ENCODE results near the gene GABPB2. TPM values are rescaled to one million over a fixed set of nuclear protein-coding genes. Genes with fewer than 3 reads are reported as not detected.

Gene GABPB2
- total RNA-seq, 1 donor from 2014 or later, result 10.8 TPM

DNA sequence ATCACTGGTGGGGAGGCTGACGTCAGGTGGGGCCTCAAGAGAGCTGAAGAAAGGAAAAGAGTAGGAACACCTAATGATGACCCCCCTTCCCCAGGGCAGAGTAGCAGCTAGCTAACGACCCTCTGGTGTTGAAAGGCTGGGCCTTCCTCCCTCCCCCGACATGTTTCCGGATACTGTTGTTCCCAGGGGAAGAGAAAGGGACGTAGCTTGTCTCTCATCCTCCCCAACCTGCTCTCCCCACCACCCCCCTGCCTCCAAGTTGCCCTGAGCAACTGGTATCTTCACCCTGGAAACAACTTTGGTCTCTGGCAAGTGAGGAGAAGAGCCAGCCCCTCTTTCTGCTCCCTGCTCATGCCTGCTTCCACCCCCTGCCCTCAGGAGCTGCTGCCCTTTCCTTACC, 73.4 kb downstream of the GABPB2 start:
- DNase-seq (ENCODE audit: low read depth) (no peak), FAIRE-seq (no peak)
- H3K4me3 ChIP-seq (ENCODE audit: low read depth, low read length), result no peak overlapping the region
- TF ChIP-seq, protein P1, sequence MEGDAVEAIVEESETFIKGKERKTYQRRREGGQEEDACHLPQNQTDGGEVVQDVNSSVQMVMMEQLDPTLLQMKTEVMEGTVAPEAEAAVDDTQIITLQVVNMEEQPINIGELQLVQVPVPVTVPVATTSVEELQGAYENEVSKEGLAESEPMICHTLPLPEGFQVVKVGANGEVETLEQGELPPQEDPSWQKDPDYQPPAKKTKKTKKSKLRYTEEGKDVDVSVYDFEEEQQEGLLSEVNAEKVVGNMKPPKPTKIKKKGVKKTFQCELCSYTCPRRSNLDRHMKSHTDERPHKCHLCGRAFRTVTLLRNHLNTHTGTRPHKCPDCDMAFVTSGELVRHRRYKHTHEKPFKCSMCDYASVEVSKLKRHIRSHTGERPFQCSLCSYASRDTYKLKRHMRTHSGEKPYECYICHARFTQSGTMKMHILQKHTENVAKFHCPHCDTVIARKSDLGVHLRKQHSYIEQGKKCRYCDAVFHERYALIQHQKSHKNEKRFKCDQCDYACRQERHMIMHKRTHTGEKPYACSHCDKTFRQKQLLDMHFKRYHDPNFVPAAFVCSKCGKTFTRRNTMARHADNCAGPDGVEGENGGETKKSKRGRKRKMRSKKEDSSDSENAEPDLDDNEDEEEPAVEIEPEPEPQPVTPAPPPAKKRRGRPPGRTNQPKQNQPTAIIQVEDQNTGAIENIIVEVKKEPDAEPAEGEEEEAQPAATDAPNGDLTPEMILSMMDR (IDR thresholded peaks at IDR 0.05; ENCODE audit: insufficient read depth, low read length, severe bottlenecking), result no peak
- no peaks in the 10 kb centered on the region for H3K36me3 ChIP-seq (ENCODE audit: control insufficient read depth, insufficient read depth, low read length)
- H3K27me3 ChIP-seq (ENCODE audit: control insufficient read depth, insufficient read depth, low read length), result peaks cover 2% of the 10 kb centered on the region

DNA sequence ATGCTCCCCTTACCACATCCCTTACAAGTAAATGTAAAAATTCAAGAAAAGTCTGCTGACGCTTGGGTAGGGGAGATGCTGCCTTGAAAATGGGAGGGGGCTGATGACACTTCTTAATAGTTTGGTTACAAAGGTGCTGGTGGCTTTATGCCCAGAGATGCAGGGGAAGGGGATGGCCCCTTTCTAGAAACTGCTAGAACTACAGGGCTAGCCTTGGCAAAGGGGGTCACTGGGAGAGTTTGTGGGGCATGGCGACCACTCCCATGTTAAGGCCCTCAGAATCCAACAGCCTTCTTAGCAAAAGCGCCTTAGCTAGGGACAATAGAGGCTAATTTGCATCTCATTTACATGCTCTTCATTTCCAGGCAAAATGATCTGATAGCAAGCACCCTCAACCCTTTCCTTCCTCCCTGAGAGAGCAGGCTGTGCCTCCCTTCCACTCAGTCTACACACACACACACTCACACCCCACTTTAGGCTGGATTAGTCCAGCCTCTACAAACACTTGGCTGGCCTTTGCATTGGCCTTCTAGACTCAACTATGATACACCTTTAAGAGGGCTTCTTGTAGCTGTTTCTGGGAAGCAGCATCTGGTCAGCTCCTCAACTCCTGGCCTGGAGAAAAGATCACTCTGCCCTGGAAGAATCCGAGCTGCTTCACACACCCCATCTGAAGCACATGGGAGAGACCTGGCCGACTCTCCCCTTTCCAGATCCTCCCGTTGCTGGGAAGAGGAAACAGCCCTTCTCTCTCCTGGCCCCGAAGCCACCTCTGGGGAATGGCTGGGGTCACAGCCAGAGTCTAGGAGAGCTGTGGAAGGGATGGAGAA, 74.1 kb downstream of the GABPB2 start:
- Histone ChIP-seq H3K4me3 (ENCODE audit: low read depth, low read length) (no peak overlapping the region), H3K27me3 (ENCODE audit: control insufficient read depth, insufficient read depth, low read length) (peaks cover 2% of the 10 kb centered on the region), H3K36me3 (ENCODE audit: control insufficient read depth, insufficient read depth, low read length) (no peaks in the 10 kb centered on the region)
- FAIRE-seq, result no peak
- no peak for DNase-seq (ENCODE audit: low read depth)
- TF ChIP-seq, protein P1 (IDR thresholded peaks at IDR 0.05; ENCODE audit: insufficient read depth, low read length, severe bottlenecking), result no peak

DNA sequence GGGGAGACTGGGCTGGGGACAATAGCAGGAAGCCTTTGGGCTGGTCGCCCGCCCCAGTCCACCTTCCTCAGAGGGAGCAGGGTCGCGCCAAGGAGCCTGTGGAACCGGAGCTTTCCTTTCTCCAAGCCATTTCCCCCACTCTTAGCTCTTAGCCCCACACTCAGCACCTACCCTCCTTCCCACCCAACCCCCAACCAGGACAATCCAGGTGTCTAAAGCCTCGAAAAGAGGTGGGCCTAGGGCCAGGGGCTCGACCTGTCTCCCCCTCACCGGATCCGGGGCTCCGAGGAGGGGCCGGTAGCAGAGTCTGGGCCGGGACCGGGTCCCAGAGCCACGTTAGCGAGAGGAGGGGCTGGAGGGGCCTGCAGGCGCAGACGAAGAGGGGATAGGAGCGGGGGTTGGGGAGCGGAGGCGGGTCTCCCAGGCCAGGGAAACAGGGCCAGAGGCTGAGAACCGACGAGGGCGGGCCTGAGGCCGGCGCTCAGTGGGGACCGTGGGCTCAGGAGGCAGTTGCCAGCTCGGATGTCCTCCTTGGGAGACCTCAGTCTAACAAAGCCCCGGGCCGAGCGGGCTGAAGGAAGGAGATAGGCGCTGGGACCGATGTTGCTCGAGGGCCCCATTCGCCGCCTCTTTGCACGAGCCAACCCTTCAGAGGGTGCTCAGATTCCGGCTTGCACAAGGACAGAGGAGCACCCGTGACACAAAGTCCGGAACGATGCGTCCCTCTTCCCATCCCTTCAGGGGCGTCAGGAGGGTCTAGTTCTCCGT, 74.9 kb downstream of the GABPB2 start:
- FAIRE-seq, result no peak
- Histone ChIP-seq H3K27me3 (ENCODE audit: control insufficient read depth, insufficient read depth, low read length) (peaks cover 2% of the 10 kb centered on the region), H3K4me3 (ENCODE audit: low read depth, low read length) (peak overlapping the region; percentile 63), H3K36me3 (ENCODE audit: control insufficient read depth, insufficient read depth, low read length) (no peaks in the 10 kb centered on the region)
- DNase-seq (ENCODE audit: low read depth), result no peak
- TF ChIP-seq, protein P1 (IDR thresholded peaks at IDR 0.05; ENCODE audit: insufficient read depth, low read length, severe bottlenecking), result no peak

DNA sequence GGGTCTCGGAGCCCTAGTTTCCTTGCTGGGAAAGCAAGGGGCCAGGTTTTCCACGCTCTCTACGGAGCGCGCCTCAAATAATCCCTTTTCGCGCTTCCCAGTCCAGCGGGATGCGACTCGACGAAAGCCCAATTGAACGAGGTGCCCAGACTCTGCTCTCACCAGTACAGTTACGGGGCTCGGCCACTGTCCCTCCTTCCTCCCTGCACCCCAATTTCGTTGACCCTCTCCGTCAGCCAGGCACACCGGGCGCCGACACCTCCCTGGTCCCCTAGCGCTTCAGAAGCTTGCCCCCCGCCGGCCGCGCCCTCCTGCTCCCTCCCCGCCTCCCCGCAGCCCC, 75.5 kb downstream of the GABPB2 start:
- H3K4me3 ChIP-seq (ENCODE audit: low read depth, low read length), result peak overlapping the region; percentile 63
- peaks cover 2% of the 10 kb centered on the region for H3K27me3 ChIP-seq (ENCODE audit: control insufficient read depth, insufficient read depth, low read length)
- no peak for DNase-seq (ENCODE audit: low read depth)
- no peak for FAIRE-seq
- TF ChIP-seq, protein P1 (IDR thresholded peaks at IDR 0.05; ENCODE audit: insufficient read depth, low read length, severe bottlenecking), result no peak
- H3K36me3 ChIP-seq (ENCODE audit: control insufficient read depth, insufficient read depth, low read length), result no peaks in the 10 kb centered on the region

- TF ChIP-seq, protein P1 (IDR thresholded peaks at IDR 0.05; ENCODE audit: insufficient read depth, low read length, severe bottlenecking), result no peak
- H3K36me3 ChIP-seq (ENCODE audit: control insufficient read depth, insufficient read depth, low read length), result no peaks in the 10 kb centered on the region
- FAIRE-seq (no peak), DNase-seq (ENCODE audit: low read depth) (peak; percentile 81)
- peak within 1 kb of the TSS; percentile 63 for H3K4me3 ChIP-seq (ENCODE audit: low read depth, low read length)
- H3K27me3 ChIP-seq (ENCODE audit: control insufficient read depth, insufficient read depth, low read length), result peaks cover 2% of the 10 kb centered on the region
Observed at GRCh38 chr1:151146412-151147131, 76.0 kb downstream of the GABPB2 start, which contains the start of gene SEMA6C. SEMA6C (minus strand) TSS chr1:151146631; CDS start chr1:151142621, 4,010 bp downstream.

Measured in bronchial epithelial cell (primary cell).